MG63 (cell line): ENCODE data around the gene PIGU. TPM values are rescaled to one million over a fixed set of nuclear protein-coding genes. Genes with fewer than 3 reads are reported as not detected.

Experiments used
- DNase-seq: peaks from one replicate; pipeline ENCODE4 v3.0.0-alpha.2; 2020
- H3K27me3 ChIP-seq: fragments of 250-450 bp; sonication (Bioruptor Pico); 2 replicates; pipeline ENCODE4 v1.5.1; 2020; ENCODE audit warnings: mild to moderate bottlenecking, moderate library complexity
- H3K36me3 ChIP-seq: fragments of 250-450 bp; sonication (Bioruptor Pico); 2 replicates; pipeline ENCODE4 v1.5.1; 2020; ENCODE audit warnings: mild to moderate bottlenecking, moderate library complexity
- H3K4me3 ChIP-seq: fragments of 250-450 bp; sonication (Bioruptor Pico); 2 replicates; pipeline ENCODE4 v1.5.1; 2020; ENCODE audit warnings: mild to moderate bottlenecking, moderate library complexity
- H3K9me3 ChIP-seq: fragments of 250-450 bp; sonication (Bioruptor Pico); 2 replicates; pipeline ENCODE4 v1.5.1; 2020; ENCODE audit warnings: mild to moderate bottlenecking, moderate library complexity
- total RNA-seq: library from RNA; depleted of rRNA; stranded (reverse); fragments of >200 nt; shearing (Covaris generic); gene quantifications from 2 replicates; pipeline ENCODE4 v1.2.3, GENCODE V29; 2014; ENCODE audit warnings: low replicate concordance; rRNA removed

PIGU gene
- total RNA-seq, 1 experiment from 2014 or later, result 19.4 TPM

- no peaks in the 10 kb centered on the region for H3K9me3 ChIP-seq
- 0 out of 2 replicates have a peak, but pooled peaks cover 3% of the 10 kb centered on the region for H3K27me3 ChIP-seq
- no peak for DNase-seq
- no peak overlapping the region for H3K4me3 ChIP-seq
- peaks cover 37% of the 10 kb centered on the region for H3K36me3 ChIP-seq
These were observed 166.3 kb downstream of the PIGU start for GRCh38 chr20:34510575-34510974.

Other genes with a start within 250 kb of the PIGU start
- gene DYNLRB1, start 160.7 kb downstream of the PIGU start, total RNA-seq, result 96.3 and 137 TPM in 2 replicates
- gene MAP1LC3A, start 118.4 kb downstream of the PIGU start, total RNA-seq, result 0.13 TPM in 1 of 2 replicates, not detected in the other
- 0.20 TPM in 1 of 2 replicates, not detected in the other for gene TP53INP2, start 27.3 kb upstream of the PIGU start, total RNA-seq
- 2.1 and 2.4 TPM in 2 replicates for gene NCOA6, start 148.6 kb upstream of the PIGU start, total RNA-seq
- gene GGT7, start 195.8 kb upstream of the PIGU start, total RNA-seq, result 0.12 and 3.4 TPM in 2 replicates
- 24.8 and 31.8 TPM in 2 replicates for gene ACSS2, start 199.5 kb upstream of the PIGU start, total RNA-seq